OCI-LY1 (cell line): ENCODE measurements around the gene NUDT14.

Experiments used
- H2AFZ ChIP-seq: fragments of 200-600 bp; sonication (generic), shearing (Covaris generic); 2 replicates; pipeline ENCODE4 v1.6.0; 2014; ENCODE audit warnings: antibody characterized with exemption, mild to moderate bottlenecking, low read length
- H3F3A ChIP-seq: fragments of 200-600 bp; sonication (generic), shearing (Covaris generic); 2 replicates; pipeline ENCODE4 v1.6.0; 2014; ENCODE audit warnings: mild to moderate bottlenecking, antibody characterized with exemption, low read length, moderate library complexity; ENCODE audit not compliant: insufficient read depth
- H3K27ac ChIP-seq: fragments of 200-600 bp; sonication (generic); 2 replicates; pipeline ENCODE4 v1.5.1; 2014; ENCODE audit warnings: low read length, mixed run types, mild to moderate bottlenecking, low read depth; ENCODE audit not compliant: poor library complexity, severe bottlenecking
- H3K27me3 ChIP-seq: fragments of 200-600 bp; sonication (generic); 2 replicates; pipeline ENCODE4 v1.6.0; 2014; ENCODE audit warnings: antibody characterized with exemption, mild to moderate bottlenecking, low read length, moderate library complexity; ENCODE audit not compliant: insufficient read depth
- H3K36me3 ChIP-seq: fragments of 200-600 bp; sonication (generic); 2 replicates; pipeline ENCODE4 v1.6.1; 2014; ENCODE audit warnings: mild to moderate bottlenecking, antibody characterized with exemption, low read length, moderate library complexity, mixed read lengths; ENCODE audit not compliant: insufficient read depth
- H3K4me1 ChIP-seq: fragments of 200-600 bp; sonication (generic); 2 replicates; pipeline ENCODE4 v1.5.1; 2014; ENCODE audit warnings: mild to moderate bottlenecking, low read length, moderate library complexity; ENCODE audit not compliant: insufficient read depth, severe bottlenecking
- H3K4me2 ChIP-seq: fragments of 200-600 bp; sonication (generic), shearing (Covaris generic); 2 replicates; pipeline ENCODE4 v1.6.1; 2014; ENCODE audit warnings: low read length
- H3K4me3 ChIP-seq: fragments of 200-600 bp; sonication (generic); 2 replicates; pipeline ENCODE4 v1.5.1; 2014; ENCODE audit warnings: low read length, low read depth, mild to moderate bottlenecking, mixed read lengths; ENCODE audit not compliant: poor library complexity, severe bottlenecking
- H3K79me2 ChIP-seq: fragments of 200-600 bp; shearing (Covaris generic); 2 replicates; pipeline ENCODE4 v1.6.1; 2016; ENCODE audit warnings: mixed run types, low read length, mixed read lengths; ENCODE audit not compliant: insufficient read depth
- H3K9ac ChIP-seq: fragments of 200-600 bp; sonication (generic), shearing (Covaris generic); 2 replicates; pipeline ENCODE4 v1.6.1; 2014; ENCODE audit warnings: mild to moderate bottlenecking, low read length, mixed read lengths
- H3K9me2 ChIP-seq: fragments of 200-600 bp; sonication (generic), shearing (Covaris generic); 2 replicates; pipeline ENCODE4 v1.6.1; 2014; ENCODE audit warnings: low read depth, mild to moderate bottlenecking, low read length, mixed read lengths
- H3K9me3 ChIP-seq: fragments of 200-600 bp; shearing (Covaris generic); 2 replicates; pipeline ENCODE4 v1.6.1; 2014; ENCODE audit warnings: low read length, mixed read lengths
- H4K20me1 ChIP-seq: fragments of 200-600 bp; sonication (generic), shearing (Covaris generic); 2 replicates; pipeline ENCODE4 v1.6.0; 2016; ENCODE audit warnings: mild to moderate bottlenecking, low read length; ENCODE audit not compliant: insufficient read depth
- CTCF ChIP-seq: fragments of 200-600 bp; sonication (generic), shearing (Covaris generic); IDR thresholded peaks from 2 replicates; pipeline ENCODE4 v1.5.1; 2017; ENCODE audit warnings: mild to moderate bottlenecking, antibody characterized with exemption, low read length, moderate library complexity, mixed read lengths
- EZH2 ChIP-seq: fragments of 200-600 bp; sonication (generic), shearing (Covaris generic); IDR thresholded peaks from 2 replicates; pipeline ENCODE4 v1.8.0; 2017; ENCODE audit warnings: borderline replicate concordance, mixed run types, mild to moderate bottlenecking, antibody characterized with exemption, low read length, moderate library complexity, mixed read lengths

Gene NUDT14

GRCh38 chr14:105227346-105227745, 46.2 kb upstream of the NUDT14 start:
- Histone ChIP-seq H3K36me3 (peaks cover 3% of the 10 kb centered on the region; the same call in 1 of the 2 replicates), H3F3A (no peaks in the 10 kb centered on the region), H3K9me3 (no peaks in the 10 kb centered on the region), H3K4me3 (no peak overlapping the region), H2AFZ (no peak overlapping the region), H3K27me3 (no peaks in the 10 kb centered on the region), H4K20me1 (no peaks in the 10 kb centered on the region), H3K9ac (no peak overlapping the region), H3K79me2 (no peaks in the 10 kb centered on the region), H3K9me2 (no peaks in the 10 kb centered on the region), H3K27ac (no peak overlapping the region), H3K4me2 (no peak overlapping the region), H3K4me1 (peaks cover 11% of the 10 kb centered on the region)
- TF ChIP-seq EZH2 (no peak), CTCF (no peak)

- Histone ChIP-seq H2AFZ (no peak overlapping the region), H3K27ac (no peak overlapping the region), H4K20me1 (no peaks in the 10 kb centered on the region), H3K36me3 (peaks cover 3% of the 10 kb centered on the region; the same call in 1 of the 2 replicates), H3K4me1 (peaks cover 11% of the 10 kb centered on the region), H3K9me2 (no peaks in the 10 kb centered on the region), H3K9me3 (no peaks in the 10 kb centered on the region), H3K27me3 (no peaks in the 10 kb centered on the region), H3K9ac (no peak overlapping the region), H3K4me3 (no peak overlapping the region), H3K4me2 (no peak overlapping the region), H3K79me2 (no peaks in the 10 kb centered on the region), H3F3A (no peaks in the 10 kb centered on the region)
- TF ChIP-seq CTCF (no peak), EZH2 (no peak)
Observed at GRCh38 chr14:105226198-105226597, 45.1 kb upstream of the NUDT14 start.

GRCh38 chr14:105224845-105225570, 43.9 kb upstream of the NUDT14 start:
- no peaks in the 10 kb centered on the region for H3K9me2 ChIP-seq
- no peaks in the 10 kb centered on the region for H4K20me1 ChIP-seq
- no peak overlapping the region for H3K9ac ChIP-seq
- H2AFZ ChIP-seq: no peak overlapping the region
- no peaks in the 10 kb centered on the region for H3K79me2 ChIP-seq
- peaks cover 11% of the 10 kb centered on the region for H3K4me1 ChIP-seq
- no peaks in the 10 kb centered on the region for H3K27me3 ChIP-seq
- no peak for TF ChIP-seq CTCF
- TF ChIP-seq EZH2: no peak
- no peak overlapping the region for H3K27ac ChIP-seq
- H3F3A ChIP-seq: no peaks in the 10 kb centered on the region
- H3K4me2 ChIP-seq: no peak overlapping the region
- H3K36me3 ChIP-seq: peaks cover 3% of the 10 kb centered on the region; the same call in 1 of the 2 replicates
- no peaks in the 10 kb centered on the region for H3K9me3 ChIP-seq
- no peak overlapping the region for H3K4me3 ChIP-seq
